H9 (cell line): Measurements from ENCODE around the gene COX7A2L. TPM values are rescaled to one million over a fixed set of nuclear protein-coding genes. Genes with fewer than 3 reads are reported as not detected.
A peak's percentile ranks its signal among the peaks of the same experiment; 100 is the strongest.

Experiments used
- DNase-seq: peaks from one replicate; pipeline ENCODE4 v3.0.0-alpha.2; 2017
- H2AFZ ChIP-seq: one replicate; pipeline ENCODE4 v1.6.1; 2013; ENCODE audit warnings: mild to moderate bottlenecking, low read length, control low read depth, moderate library complexity
- H2AK5ac ChIP-seq: 2 replicates; pipeline ENCODE4 v1.6.1; 2013; ENCODE audit warnings: low read length, control low read depth, mixed read lengths; ENCODE audit not compliant: insufficient read length
- H2BK120ac ChIP-seq: one replicate; pipeline ENCODE4 v1.6.1; 2013; ENCODE audit warnings: low read depth, mild to moderate bottlenecking, low read length, control low read depth, inconsistent platforms; ENCODE audit not compliant: poor library complexity, severe bottlenecking
- H2BK12ac ChIP-seq: 2 replicates; pipeline ENCODE4 v1.6.1; 2013; ENCODE audit warnings: low read length, control low read depth, mixed read lengths, low read depth; ENCODE audit not compliant: insufficient read length
- H2BK15ac ChIP-seq: 2 replicates; pipeline ENCODE4 v1.6.1; 2013; ENCODE audit warnings: low read depth, low read length, control low read depth
- H2BK20ac ChIP-seq: one replicate; pipeline ENCODE4 v1.6.1; 2013; ENCODE audit warnings: low read depth, mild to moderate bottlenecking, low read length, control low read depth, inconsistent platforms; ENCODE audit not compliant: poor library complexity, severe bottlenecking
- H2BK5ac ChIP-seq: 2 replicates; pipeline ENCODE4 v1.6.1; 2013; ENCODE audit warnings: low read length, control low read depth, mixed read lengths; ENCODE audit not compliant: insufficient read length
- H3K14ac ChIP-seq: 2 replicates; pipeline ENCODE4 v1.6.1; 2013; ENCODE audit warnings: low read length, control low read depth; ENCODE audit not compliant: insufficient read depth
- H3K18ac ChIP-seq: 2 replicates; pipeline ENCODE4 v1.6.1; 2013; ENCODE audit warnings: low read depth, mild to moderate bottlenecking, mixed read lengths, low read length, control low read depth; ENCODE audit not compliant: insufficient read length
- H3K23ac ChIP-seq: 2 replicates; pipeline ENCODE4 v1.6.1; 2013; ENCODE audit warnings: low read length, control low read depth, mixed read lengths, low read depth; ENCODE audit not compliant: insufficient read length
- H3K23me2 ChIP-seq: 2 replicates; pipeline ENCODE4 v1.6.1; 2013; ENCODE audit warnings: low read depth, mild to moderate bottlenecking, mixed read lengths, low read length, control low read depth; ENCODE audit not compliant: insufficient read length, poor library complexity, severe bottlenecking
- H3K27ac ChIP-seq: 2 replicates; pipeline ENCODE4 v1.5.1; 2013; ENCODE audit warnings: low read length, control low read depth, mixed read lengths, low read depth; ENCODE audit not compliant: insufficient read length
- H3K27me3 ChIP-seq: 2 replicates; pipeline ENCODE4 v1.6.1; 2013; ENCODE audit warnings: low read length, control low read depth, inconsistent platforms; ENCODE audit not compliant: insufficient read depth
- H3K4ac ChIP-seq: 2 replicates; pipeline ENCODE4 v1.6.1; 2013; ENCODE audit warnings: low read depth, mild to moderate bottlenecking, control low read depth, inconsistent platforms, low read length, moderate library complexity
- H3K4me1 ChIP-seq: 2 replicates; pipeline ENCODE4 v1.6.1; 2013; ENCODE audit warnings: low read length, control low read depth, inconsistent platforms; ENCODE audit not compliant: insufficient read depth
- H3K4me2 ChIP-seq: 2 replicates; pipeline ENCODE4 v1.6.1; 2013; ENCODE audit warnings: low read length, control low read depth, mixed read lengths; ENCODE audit not compliant: insufficient read length, insufficient read depth
- H3K56ac ChIP-seq: 2 replicates; pipeline ENCODE4 v1.6.1; 2013; ENCODE audit warnings: low read depth, mild to moderate bottlenecking, mixed read lengths, low read length, control low read depth; ENCODE audit not compliant: insufficient read length
- H3K79me1 ChIP-seq: 2 replicates; pipeline ENCODE4 v1.6.1; 2013; ENCODE audit warnings: low read depth, mild to moderate bottlenecking, moderate library complexity, low read length, control low read depth, inconsistent platforms; ENCODE audit not compliant: insufficient read depth, poor library complexity, severe bottlenecking
- H3K79me2 ChIP-seq: 2 replicates; pipeline ENCODE4 v1.6.1; 2013; ENCODE audit warnings: low read length, control low read depth, inconsistent platforms; ENCODE audit not compliant: insufficient read depth
- H3K9ac ChIP-seq: 2 replicates; pipeline ENCODE4 v1.6.1; 2013; ENCODE audit warnings: low read length, control low read depth, mixed read lengths; ENCODE audit not compliant: insufficient read length; ENCODE audit errors: extremely low read depth
- H3K9me3 ChIP-seq: one replicate; pipeline ENCODE4 v1.6.1; 2013; ENCODE audit warnings: low read depth, low read length, inconsistent platforms; ENCODE audit not compliant: control insufficient read depth
- H3T11ph ChIP-seq: one replicate; pipeline ENCODE4 v1.6.1; 2013; ENCODE audit warnings: mild to moderate bottlenecking, low read length, control low read depth, inconsistent platforms
- H4K20me1 ChIP-seq: one replicate; pipeline ENCODE4 v1.6.1; 2013; ENCODE audit not compliant: control insufficient read depth, insufficient read length, insufficient read depth
- H4K5ac ChIP-seq: 2 replicates; pipeline ENCODE4 v1.6.1; 2013; ENCODE audit warnings: low read depth, mild to moderate bottlenecking, mixed read lengths, low read length, control low read depth; ENCODE audit not compliant: insufficient read length
- H4K8ac ChIP-seq: replicated peaks from 2 replicates; pipeline ENCODE4 v1.6.1; 2013; ENCODE audit warnings: low read length, control low read depth, mixed read lengths, low read depth; ENCODE audit not compliant: insufficient read length
- H4K91ac ChIP-seq: 2 replicates; pipeline ENCODE4 v1.6.1; 2013; ENCODE audit warnings: low read depth, mild to moderate bottlenecking, moderate library complexity, mixed read lengths, low read length, control low read depth; ENCODE audit not compliant: insufficient read length
- H3K27ac Mint-ChIP-seq, 3 experiments: 2 replicates in 2 of 3; 3 replicates in 1 of 3; pipeline ENCODE4 v1.8.0; 2020 to 2021; ENCODE audit warnings: mixed read lengths in 3 of 3, mild to moderate bottlenecking in 1 of 3, moderate library complexity in 1 of 3
- H3K27me3 Mint-ChIP-seq: 2 replicates; pipeline ENCODE4 v1.8.0; 2021; ENCODE audit warnings: low read depth, mild to moderate bottlenecking, moderate library complexity, mixed read lengths
- H3K36me3 Mint-ChIP-seq, 3 experiments: 2 replicates in 2 of 3; 3 replicates in 1 of 3; pipeline ENCODE4 v1.8.0; 2020 to 2021; ENCODE audit warnings: low read depth in 3 of 3, mixed read lengths in 3 of 3; ENCODE audit not compliant: insufficient read depth in 1 of 3
- H3K4me1 Mint-ChIP-seq, 2 experiments: 2 replicates each; pipeline ENCODE4 v1.8.0; 2020; ENCODE audit warnings: mixed read lengths in 2 of 2
- H3K4me3 Mint-ChIP-seq, 2 experiments: 2 replicates in 1 of 2; 3 replicates in 1 of 2; pipeline ENCODE4 v1.8.0; 2020 to 2021; ENCODE audit warnings: mild to moderate bottlenecking in 2 of 2, mixed read lengths in 2 of 2, moderate library complexity in 1 of 2
- H3K9me3 Mint-ChIP-seq, 2 experiments: 2 replicates in 1 of 2; 3 replicates in 1 of 2; pipeline ENCODE4 v1.8.0; 2020; ENCODE audit warnings: mild to moderate bottlenecking in 2 of 2, mixed read lengths in 2 of 2, moderate library complexity in 1 of 2
- WGBS: extraction: QIAGEN DNeasy Blood & Tissue Kit; methylation state at CpG from one replicate; pipeline ENCODE4 v1.1.7; 2013; ENCODE audit warnings: missing lambda C conversion rate, low lambda C conversion rate, mixed read lengths; ENCODE audit not compliant: insufficient read length; ENCODE audit errors: extremely low coverage; 5-methylcytosine and 5-hydroxymethylcytosine counted together
- total RNA-seq: library from RNA; stranded (reverse); gene quantifications from 2 replicates; pipeline ENCODE4 v1.2.1, GENCODE V29; 2021
- TF ChIP-seq, protein P1 (sequence below): fragments of 200-600 bp; sonication (generic); conservative IDR thresholded peaks from 3 replicates; pipeline ENCODE4 v1.8.0; 2021; ENCODE audit warnings: antibody characterized with exemption, mild to moderate bottlenecking

The COX7A2L gene
- total RNA-seq, 1 experiment from 2014 or later, result 102 TPM

- Histone ChIP-seq H4K5ac (no peak overlapping the region), H3T11ph (no peak overlapping the region), H2BK5ac (no peak overlapping the region), H2AK5ac (no peak overlapping the region), H2BK12ac (no peak overlapping the region), H3K18ac (no peak overlapping the region), H3K79me2 (no peaks in the 10 kb centered on the region; the same call in 1 of the 2 replicates), H3K27me3 (no peaks in the 10 kb centered on the region), H4K20me1 (no peaks in the 10 kb centered on the region), H4K8ac (no peak overlapping the region), H3K9me3 (no peaks in the 10 kb centered on the region), H3K4me2 (no peak overlapping the region), H3K56ac (no peak overlapping the region), H3K14ac (no peak overlapping the region), H2BK15ac (no peak overlapping the region), H3K9ac (no peak overlapping the region), H3K79me1 (no peaks in the 10 kb centered on the region), H3K27ac (no peak overlapping the region), H2AFZ (no peak overlapping the region), H2BK20ac (no peak overlapping the region), H3K23me2 (no peaks in the 10 kb centered on the region), H3K23ac (no peak overlapping the region), H4K91ac (no peak overlapping the region), H3K4me1 (no peaks in the 10 kb centered on the region), H2BK120ac (no peak overlapping the region), H3K4ac (no peak overlapping the region)
- Mint-ChIP-seq H3K27me3 (no peaks in the 10 kb centered on the region; the same call in 1 of the 2 replicates), H3K4me3 (no peak overlapping the region), H3K36me3 (peaks cover 0 to 3% (median 0%) of the 10 kb centered on the region in 3 experiments; a peak in 1 of 7 replicates), H3K27ac (no peak overlapping the region), H3K9me3 (no peaks in the 10 kb centered on the region), H3K4me1 (peaks cover 3 to 4% of the 10 kb centered on the region in 2 experiments; a peak in 3 of 4 replicates)
- peak; percentile 71 for DNase-seq
- TF ChIP-seq, protein P1, sequence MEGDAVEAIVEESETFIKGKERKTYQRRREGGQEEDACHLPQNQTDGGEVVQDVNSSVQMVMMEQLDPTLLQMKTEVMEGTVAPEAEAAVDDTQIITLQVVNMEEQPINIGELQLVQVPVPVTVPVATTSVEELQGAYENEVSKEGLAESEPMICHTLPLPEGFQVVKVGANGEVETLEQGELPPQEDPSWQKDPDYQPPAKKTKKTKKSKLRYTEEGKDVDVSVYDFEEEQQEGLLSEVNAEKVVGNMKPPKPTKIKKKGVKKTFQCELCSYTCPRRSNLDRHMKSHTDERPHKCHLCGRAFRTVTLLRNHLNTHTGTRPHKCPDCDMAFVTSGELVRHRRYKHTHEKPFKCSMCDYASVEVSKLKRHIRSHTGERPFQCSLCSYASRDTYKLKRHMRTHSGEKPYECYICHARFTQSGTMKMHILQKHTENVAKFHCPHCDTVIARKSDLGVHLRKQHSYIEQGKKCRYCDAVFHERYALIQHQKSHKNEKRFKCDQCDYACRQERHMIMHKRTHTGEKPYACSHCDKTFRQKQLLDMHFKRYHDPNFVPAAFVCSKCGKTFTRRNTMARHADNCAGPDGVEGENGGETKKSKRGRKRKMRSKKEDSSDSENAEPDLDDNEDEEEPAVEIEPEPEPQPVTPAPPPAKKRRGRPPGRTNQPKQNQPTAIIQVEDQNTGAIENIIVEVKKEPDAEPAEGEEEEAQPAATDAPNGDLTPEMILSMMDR, result peak; percentile 56
- WGBS, result no CpG with 5 or more reads among the region's 7 CpGs
Measured at GRCh38 chr2:42385225-42385624, 24.2 kb upstream of the COX7A2L start.
